Raji (cell line): ENCODE results near the gene SCUBE1.

ENCODE experiments used
- POLR2A ChIP-seq: IDR thresholded peaks from 2 replicates; pipeline ENCODE4 v1.6.1; 2011; ENCODE audit warnings: low read depth, low read length, control low read depth; ENCODE audit not compliant: insufficient read depth

The SCUBE1 gene

GRCh38 chr22:43159484-43160178 lies 183.5 kb downstream of the SCUBE1 start:
- no peak for TF ChIP-seq POLR2A

- TF ChIP-seq POLR2A: no peak
Observed at GRCh38 chr22:43158778-43159483, 184.2 kb downstream of the SCUBE1 start.

- TF ChIP-seq POLR2A: no peak
Observed at GRCh38 chr22:43157874-43158546, 185.2 kb downstream of the SCUBE1 start.

- no peak for TF ChIP-seq POLR2A
Observed at GRCh38 chr22:43156413-43156812, 186.8 kb downstream of the SCUBE1 start.

- TF ChIP-seq POLR2A: no peak
Observed at GRCh38 chr22:43155789-43156188, 187.4 kb downstream of the SCUBE1 start.

GRCh38 chr22:43154887-43155536 lies 188.2 kb downstream of the SCUBE1 start:
- TF ChIP-seq POLR2A: no peak

- TF ChIP-seq POLR2A: no peak
Observed at GRCh38 chr22:43153899-43154298, 189.3 kb downstream of the SCUBE1 start.

- TF ChIP-seq POLR2A: no peak
Observed at GRCh38 chr22:43152357-43153071, 190.7 kb downstream of the SCUBE1 start.

- TF ChIP-seq POLR2A: 0 out of 2 replicates have a peak, but pooled peaks have one; percentile 18
Observed at GRCh38 chr22:43152003-43152356, 191.2 kb downstream of the SCUBE1 start.

GRCh38 chr22:43151251-43152002 lies 191.7 kb downstream of the SCUBE1 start, which contains the start of gene TSPO:
TSS of gene TSPO (plus strand) at chr22:43151559. CDS start at chr22:43159239, 7,680 bp downstream.
- TF ChIP-seq POLR2A: peak; percentile 47; the same call in 1 of the 2 replicates

- TF ChIP-seq POLR2A: no peak
Observed at GRCh38 chr22:43150731-43151206, 192.4 kb downstream of the SCUBE1 start.

- no peak for TF ChIP-seq POLR2A
Observed at GRCh38 chr22:43148581-43148980, 194.6 kb downstream of the SCUBE1 start.

GRCh38 chr22:43147821-43148220 lies 195.4 kb downstream of the SCUBE1 start:
- no peak for TF ChIP-seq POLR2A
